Astrocyte (in vitro differentiated cells and primary cell): ENCODE measurements around the gene NLGN1.

Experiments used
- EZH2 ChIP-seq: IDR thresholded peaks from 2 replicates; pipeline ENCODE4 v1.6.1; 2012; ENCODE audit warnings: mild to moderate bottlenecking, low read length, inconsistent platforms; ENCODE audit not compliant: insufficient read depth
- TF ChIP-seq, protein P1 (sequence below): IDR thresholded peaks from 2 replicates; pipeline ENCODE4 v1.5.1; 2011; ENCODE audit warnings: low read depth, mild to moderate bottlenecking, inconsistent platforms, low read length, moderate library complexity; ENCODE audit not compliant: insufficient read depth

DNA sequence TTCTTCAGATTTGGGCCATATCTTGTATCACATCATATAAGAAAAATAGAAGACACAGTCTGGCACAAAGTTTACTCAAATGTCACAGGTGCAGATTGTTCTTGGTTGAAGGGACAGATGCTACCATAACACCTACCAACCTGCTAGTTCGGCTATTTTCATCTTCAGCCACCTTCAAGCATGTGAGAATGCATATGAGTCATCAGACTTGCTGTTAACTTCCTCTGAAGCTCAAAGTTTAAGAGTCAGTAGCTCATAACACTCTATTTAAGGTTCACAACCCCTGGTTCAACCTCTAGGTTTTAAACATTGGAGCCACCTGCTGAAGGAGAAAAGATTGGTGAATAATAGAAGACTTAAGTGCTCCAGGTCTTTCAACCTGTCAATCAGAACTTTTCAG, 522.8 kb downstream of the NLGN1 start:
- TF ChIP-seq, protein P1, sequence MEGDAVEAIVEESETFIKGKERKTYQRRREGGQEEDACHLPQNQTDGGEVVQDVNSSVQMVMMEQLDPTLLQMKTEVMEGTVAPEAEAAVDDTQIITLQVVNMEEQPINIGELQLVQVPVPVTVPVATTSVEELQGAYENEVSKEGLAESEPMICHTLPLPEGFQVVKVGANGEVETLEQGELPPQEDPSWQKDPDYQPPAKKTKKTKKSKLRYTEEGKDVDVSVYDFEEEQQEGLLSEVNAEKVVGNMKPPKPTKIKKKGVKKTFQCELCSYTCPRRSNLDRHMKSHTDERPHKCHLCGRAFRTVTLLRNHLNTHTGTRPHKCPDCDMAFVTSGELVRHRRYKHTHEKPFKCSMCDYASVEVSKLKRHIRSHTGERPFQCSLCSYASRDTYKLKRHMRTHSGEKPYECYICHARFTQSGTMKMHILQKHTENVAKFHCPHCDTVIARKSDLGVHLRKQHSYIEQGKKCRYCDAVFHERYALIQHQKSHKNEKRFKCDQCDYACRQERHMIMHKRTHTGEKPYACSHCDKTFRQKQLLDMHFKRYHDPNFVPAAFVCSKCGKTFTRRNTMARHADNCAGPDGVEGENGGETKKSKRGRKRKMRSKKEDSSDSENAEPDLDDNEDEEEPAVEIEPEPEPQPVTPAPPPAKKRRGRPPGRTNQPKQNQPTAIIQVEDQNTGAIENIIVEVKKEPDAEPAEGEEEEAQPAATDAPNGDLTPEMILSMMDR, result no peak
- no peak for TF ChIP-seq EZH2
